H1 (cell line): ENCODE measurements around the gene KXD1. TPM values are rescaled to one million over a fixed set of nuclear protein-coding genes. Genes with fewer than 3 reads are reported as not detected.

Experiments used
- CTCF ChIA-PET: fragments of 300-600 bp; sonication (Branson Sonifier 250); formaldehyde crosslinking; loops from one replicate; lab custom pipeline; 2021; ENCODE audit not compliant: partially characterized antibody; lab: Charles Lee
- POLR2A ChIA-PET: fragments of 300-600 bp; sonication (Branson Sonifier 250); formaldehyde crosslinking; loops from one replicate; lab custom pipeline; 2021; ENCODE audit warnings: inconsistent platforms; ENCODE audit not compliant: partially characterized antibody; lab: Charles Lee
- DNase-seq, 2 experiments: peaks; one replicate each; pipeline versions ENCODE4 v3.0.0 to v3.0.0-alpha.2; 2010 to 2022; ENCODE audit warnings: low spot score in 2 of 2, low read depth in 1 of 2, mixed read lengths in 1 of 2
- FAIRE-seq: peaks from 2 replicates; lab custom pipeline; 2011; peaks lifted over from hg19 to GRCh38; lab: Jason Lieb, UNC
- H2AFZ ChIP-seq: 2 replicates; pipeline ENCODE4 v1.8.1; 2012; ENCODE audit warnings: low read length, inconsistent platforms
- H2AK5ac ChIP-seq: 2 replicates; pipeline ENCODE4 v1.6.1; 2013; ENCODE audit warnings: low read depth, low read length
- H2BK120ac ChIP-seq: replicated peaks from 2 replicates; pipeline ENCODE3; 2013; ENCODE audit warnings: low read depth, low read length, inconsistent platforms
- H2BK12ac ChIP-seq: 2 replicates; pipeline ENCODE4 v1.6.1; 2013; ENCODE audit warnings: low read depth, low read length
- H2BK15ac ChIP-seq: 2 replicates; pipeline ENCODE4 v1.6.1; 2013; ENCODE audit warnings: low read length
- H2BK20ac ChIP-seq: 2 replicates; pipeline ENCODE4 v1.6.1; 2013; ENCODE audit warnings: low read length
- H2BK5ac ChIP-seq: 2 replicates; pipeline ENCODE4 v1.6.1; 2013; ENCODE audit warnings: low read depth, low read length
- H3K14ac ChIP-seq: 2 replicates; pipeline ENCODE4 v1.6.1; 2013; ENCODE audit warnings: inconsistent platforms; ENCODE audit not compliant: insufficient read length
- H3K18ac ChIP-seq: 2 replicates; pipeline ENCODE4 v1.6.1; 2013; ENCODE audit warnings: low read length; ENCODE audit errors: extremely low read depth
- H3K23ac ChIP-seq: 2 replicates; pipeline ENCODE4 v1.6.1; 2013; ENCODE audit warnings: inconsistent platforms; ENCODE audit not compliant: insufficient read length
- H3K23me2 ChIP-seq: 2 replicates; pipeline ENCODE4 v1.6.1; 2013; ENCODE audit warnings: low read depth, low read length
- H3K27ac ChIP-seq: 2 replicates; pipeline ENCODE4 v1.6.1; 2011; ENCODE audit warnings: low read depth, low read length, inconsistent platforms
- H3K27me3 ChIP-seq, 4 experiments: replicated peaks in 1 of 4; 1 replicate in 1 of 4; 2 replicates in 3 of 4; pipeline versions ENCODE4 v1.6.1 to v1.8.1; 2011 to 2013; ENCODE audit warnings: low read length in 3 of 4, mild to moderate bottlenecking in 3 of 4, inconsistent platforms in 2 of 4, mixed read lengths in 2 of 4, moderate library complexity in 1 of 4; ENCODE audit not compliant: control insufficient read depth in 3 of 4, insufficient read depth in 3 of 4; ENCODE audit errors: extremely low read depth in 1 of 4
- H3K36me3 ChIP-seq, 4 experiments: 2 replicates each; pipeline versions ENCODE4 v1.6.1 to v1.8.1; 2011 to 2013; ENCODE audit warnings: mild to moderate bottlenecking in 4 of 4, low read length in 3 of 4, moderate library complexity in 2 of 4, control low read depth in 1 of 4, inconsistent platforms in 1 of 4; ENCODE audit not compliant: insufficient read depth in 4 of 4, control insufficient read depth in 2 of 4
- H3K4ac ChIP-seq: replicated peaks from 2 replicates; pipeline ENCODE3; 2013; ENCODE audit warnings: low read length, low read depth, mixed read lengths, inconsistent platforms; ENCODE audit not compliant: insufficient read length
- H3K4me1 ChIP-seq, 4 experiments: replicated peaks in 1 of 4; 1 replicate in 1 of 4; 2 replicates in 3 of 4; pipeline versions ENCODE4 v1.6.1 to v1.8.1; 2011 to 2013; ENCODE audit warnings: low read length in 3 of 4, inconsistent platforms in 2 of 4, mixed read lengths in 1 of 4; ENCODE audit not compliant: insufficient read depth in 4 of 4, control insufficient read depth in 3 of 4
- H3K4me2 ChIP-seq, 2 experiments: 2 replicates each; pipeline versions ENCODE4 v1.6.1 to v1.8.1; 2011 to 2013; ENCODE audit warnings: low read depth in 2 of 2, low read length in 2 of 2, control low read depth in 1 of 2, inconsistent platforms in 1 of 2, mild to moderate bottlenecking in 1 of 2; ENCODE audit not compliant: insufficient read depth in 1 of 2
- H3K4me3 ChIP-seq, 4 experiments: fragments of 200-600, 300-600 bp in 1 of 4; sonication (generic), shearing (Covaris generic), sonication (Bioruptor Twin) in 1 of 4; 2 replicates each; pipeline versions ENCODE4 v1.5.1 to v1.8.1; 2011 to 2016; ENCODE audit warnings: low read length in 4 of 4, low read depth in 3 of 4, control low read depth in 2 of 4, inconsistent platforms in 2 of 4, mild to moderate bottlenecking in 2 of 4, mixed read lengths in 1 of 4, moderate library complexity in 1 of 4; ENCODE audit not compliant: insufficient read depth in 2 of 4; ENCODE audit errors: extremely low read depth in 1 of 4
- H3K56ac ChIP-seq: replicated peaks from 2 replicates; pipeline ENCODE3; 2013; ENCODE audit warnings: low read depth, mild to moderate bottlenecking, mixed read lengths, low read length, inconsistent platforms; ENCODE audit not compliant: insufficient read length
- H3K79me1 ChIP-seq: 2 replicates; pipeline ENCODE4 v1.6.1; 2013; ENCODE audit warnings: low read depth, low read length, control low read depth
- H3K79me2 ChIP-seq, 2 experiments: 2 replicates each; pipeline versions ENCODE4 v1.6.1 to v1.8.1; 2012 to 2013; ENCODE audit warnings: low read length in 2 of 2, mild to moderate bottlenecking in 2 of 2, inconsistent platforms in 1 of 2; ENCODE audit not compliant: insufficient read depth in 2 of 2, control insufficient read depth in 1 of 2
- H3K9ac ChIP-seq, 4 experiments: replicated peaks in 1 of 4; 1 replicate in 1 of 4; 2 replicates in 3 of 4; pipeline versions ENCODE4 v1.6.1 to v1.8.1; 2011 to 2013; ENCODE audit warnings: low read depth in 3 of 4, low read length in 3 of 4, control low read depth in 2 of 4, mild to moderate bottlenecking in 2 of 4, moderate library complexity in 2 of 4, inconsistent platforms in 1 of 4; ENCODE audit errors: extremely low read depth in 1 of 4
- H3K9me3 ChIP-seq, 2 experiments: 2 replicates each; pipeline versions ENCODE4 v1.6.1 to v1.8.1; 2012 to 2013; ENCODE audit warnings: mild to moderate bottlenecking in 2 of 2, moderate library complexity in 2 of 2, control low read depth in 1 of 2, inconsistent platforms in 1 of 2, low read depth in 1 of 2, low read length in 1 of 2, mixed read lengths in 1 of 2; ENCODE audit not compliant: insufficient read depth in 2 of 2
- H4K20me1 ChIP-seq, 2 experiments: replicated peaks in 1 of 2; 2 replicates each; pipeline versions ENCODE3 to v1.8.1; 2011 to 2013; ENCODE audit warnings: inconsistent platforms in 2 of 2, low read length in 2 of 2, mild to moderate bottlenecking in 1 of 2; ENCODE audit not compliant: insufficient read depth in 2 of 2, control insufficient read depth in 1 of 2
- H4K5ac ChIP-seq: 2 replicates; pipeline ENCODE4 v1.6.1; 2013; ENCODE audit warnings: low read length, low read depth, mixed read lengths, inconsistent platforms; ENCODE audit not compliant: insufficient read length
- H4K8ac ChIP-seq: 2 replicates; pipeline ENCODE4 v1.8.0; 2013; ENCODE audit warnings: mild to moderate bottlenecking, moderate library complexity, low read length, inconsistent platforms; ENCODE audit not compliant: insufficient read depth; ENCODE audit errors: extremely low read depth
- H4K91ac ChIP-seq: replicated peaks from 2 replicates; pipeline ENCODE3; 2013; ENCODE audit warnings: low read length, mixed read lengths, inconsistent platforms; ENCODE audit not compliant: insufficient read length
- BCL11A ChIP-seq, 2 experiments: IDR thresholded peaks; one replicate each; pipeline ENCODE4 v1.6.1; 2011; ENCODE audit warnings: low read depth in 2 of 2, low read length in 2 of 2, mild to moderate bottlenecking in 2 of 2
- CTCF ChIP-seq, 3 experiments: IDR thresholded peaks; 1 replicate in 2 of 3; 2 replicates in 1 of 3; pipeline versions ENCODE4 v1.5.1 to v1.6.1; 2011; ENCODE audit warnings: low read length in 3 of 3, mild to moderate bottlenecking in 3 of 3, inconsistent platforms in 2 of 3, low read depth in 1 of 3, moderate library complexity in 1 of 3; ENCODE audit not compliant: insufficient read depth in 1 of 3; ENCODE audit errors: control extremely low read depth in 1 of 3
- EP300 ChIP-seq, 2 experiments: IDR thresholded peaks; 1 replicate in 1 of 2; 2 replicates in 1 of 2; pipeline ENCODE4 v1.6.1; 2011 to 2012; ENCODE audit warnings: low read depth in 2 of 2, low read length in 2 of 2, mild to moderate bottlenecking in 2 of 2, borderline replicate concordance in 1 of 2, inconsistent platforms in 1 of 2, moderate library complexity in 1 of 2
- FOSL1 ChIP-seq: IDR thresholded peaks from 2 replicates; pipeline ENCODE4 v1.6.1; 2011; ENCODE audit warnings: mild to moderate bottlenecking, low read depth, low read length, moderate library complexity; ENCODE audit not compliant: insufficient read depth
- GTF2F1 ChIP-seq: IDR thresholded peaks from 2 replicates; pipeline ENCODE4 v1.6.1; 2012; ENCODE audit warnings: low read depth, low read length, improper control_type of control experiment, borderline replicate concordance
- HDAC6 ChIP-seq: IDR thresholded peaks from one replicate; pipeline ENCODE4 v1.7.1; 2012; ENCODE audit warnings: low read depth, mild to moderate bottlenecking, inconsistent platforms, low read length, moderate library complexity
- KDM4A ChIP-seq: IDR thresholded peaks from one replicate; pipeline ENCODE4 v1.7.1; 2012; ENCODE audit warnings: low read depth, mild to moderate bottlenecking, moderate library complexity, low read length, inconsistent platforms; ENCODE audit not compliant: severe bottlenecking
- USF2 ChIP-seq: IDR thresholded peaks from 2 replicates; pipeline ENCODE4 v1.6.1; 2011; ENCODE audit warnings: low read length, improper control_type of control experiment
- YY1 ChIP-seq: IDR thresholded peaks from 2 replicates; pipeline ENCODE4 v1.6.1; 2011; ENCODE audit warnings: low read depth, mild to moderate bottlenecking, low read length
- WGBS, 2 experiments: shearing (Covaris generic) in 1 of 2; methylation state at CpG; one replicate each; pipeline versions ENCODE4 v1.1.6 to v1.1.7; 2013 to 2015; ENCODE audit warnings: low lambda C conversion rate in 2 of 2, mixed read lengths in 2 of 2, inconsistent platforms in 1 of 2, low coverage in 1 of 2, missing lambda C conversion rate in 1 of 2; ENCODE audit not compliant: insufficient replicate concordance in 2 of 2, insufficient coverage in 1 of 2, insufficient read length in 1 of 2; ENCODE audit errors: extremely low coverage in 1 of 2, missing lambda C conversion rate in 1 of 2; 5-methylcytosine and 5-hydroxymethylcytosine counted together
- polyA plus RNA-seq, 7 experiments: library from polyadenylated mRNA; depleted of rRNA in 3 of 7; stranded (reverse) in 5 of 7; unstranded in 2 of 7; fragments of >200 nt in 5 of 7; fragments of 200-250 nt in 2 of 7; gene quantifications; 1 replicate in 5 of 7; 2 replicates in 1 of 7; 4 replicates in 1 of 7; pipeline versions ENCODE4 v1.2.1 to v1.2.3, GENCODE V29; 2011 to 2013; ENCODE audit warnings: missing spikeins in 2 of 7, mixed read lengths in 2 of 7
- total RNA-seq: library from RNA; stranded (reverse); fragmentation: NEBNext Ultra II Directional; extraction: Animal tissue kit (Norgen Biotek cat#: 25700); gene quantifications from 2 replicates; pipeline ENCODE4 v1.2.1, GENCODE V29; 2021

Gene KXD1
- total and polyA plus RNA-seq, 2 of the 8 experiments (the other 6 are each of a cell fraction or from before 2014, with no cell fraction given): 115 to 267 TPM

GRCh38 chr19:18538115-18538514, 19.6 kb upstream of the KXD1 start:
- H4K8ac ChIP-seq: no peak overlapping the region
- H3K4me3 ChIP-seq: no peak overlapping the region
- peaks cover 17 to 64% (median 35%) of the 10 kb centered on the region in 4 experiments for H3K36me3 ChIP-seq
- WGBS, 2 experiments: 98% methylated on average over 15 of the region's 22 CpGs; no CpG with 5 or more reads in 1 of the 2 experiments
- no peak overlapping the region for H3K4me2 ChIP-seq
- H2BK15ac ChIP-seq: no peak overlapping the region
- H3K27me3 ChIP-seq: no peaks in the 10 kb centered on the region
- 0 out of 7 replicates have a peak, but pooled peaks cover 0 to 3% (median 0%) of the 10 kb centered on the region in 4 experiments for H3K4me1 ChIP-seq
- no peak overlapping the region for H2BK12ac ChIP-seq
- no peak overlapping the region for H4K91ac ChIP-seq
- no peak overlapping the region for H3K14ac ChIP-seq
- no peak overlapping the region for H3K56ac ChIP-seq
- peaks cover 2 to 4% of the 10 kb centered on the region in 2 experiments for H4K20me1 ChIP-seq
- no peaks in the 10 kb centered on the region; the same call in 1 of the 2 replicates for H3K79me1 ChIP-seq
- no peak for DNase-seq
- H3K18ac ChIP-seq: no peak overlapping the region
- no peak for FAIRE-seq
- no peak overlapping the region for H3K4ac ChIP-seq
- no peak overlapping the region for H2BK120ac ChIP-seq
- ChIA-PET POLR2A (interaction anchor here (0.6 to 3.5 kb wide), 7 partner anchors 9 to 256 kb away, joined by 3 to 22 read pairs (median 3); partner anchors contain the start of genes JUND and UBA52), CTCF (interaction anchor here (0.6 to 1.6 kb wide), 7 partner anchors 9 to 72 kb away, joined by 3 to 5 read pairs (median 4); no protein-coding TSS in a partner anchor)
- H3K23me2 ChIP-seq: peaks cover 5% of the 10 kb centered on the region
- H3K23ac ChIP-seq: no peak overlapping the region
- no peaks in the 10 kb centered on the region for H3K9me3 ChIP-seq
- no peak overlapping the region for H3K27ac ChIP-seq
- no peak overlapping the region for H4K5ac ChIP-seq
- H2AK5ac ChIP-seq: no peak overlapping the region
- H2BK20ac ChIP-seq: no peak overlapping the region
- H3K9ac ChIP-seq: no peak overlapping the region
- no peak overlapping the region for H2AFZ ChIP-seq
- peaks cover 0 to 16% of the 10 kb centered on the region in 2 experiments; a peak in 2 of 4 replicates for H3K79me2 ChIP-seq
- H2BK5ac ChIP-seq: no peak overlapping the region
- TF ChIP-seq BCL11A (IDR thresholded peaks at IDR 0.05; ENCODE audit: low read depth in 2 of 2, low read length in 2 of 2) (no peak), CTCF (IDR thresholded peaks at IDR 0.05; ENCODE audit: control extremely low read depth in 1 of 3, insufficient read depth in 1 of 3, low read depth in 1 of 3, low read length in 3 of 3) (no peak), EP300 (IDR thresholded peaks at IDR 0.05; ENCODE audit: borderline replicate concordance in 1 of 2, low read depth in 2 of 2, low read length in 2 of 2) (no peak), FOSL1 (no peak), YY1 (no peak), USF2 (no peak), GTF2F1 (no peak), HDAC6 (no peak), KDM4A (no peak)
